H1 (cell line): ENCODE data around the gene ATF7IP2.

ENCODE experiments used
- EZH2 ChIP-seq: fragments of 200-600 bp; sonication (generic); IDR thresholded peaks from 2 replicates; pipeline ENCODE4 v1.7.1; 2012; ENCODE audit warnings: low read depth, mild to moderate bottlenecking, moderate library complexity, low read length, inconsistent platforms; ENCODE audit not compliant: severe bottlenecking
- FOSL1 ChIP-seq: IDR thresholded peaks from 2 replicates; pipeline ENCODE4 v1.6.1; 2011; ENCODE audit warnings: mild to moderate bottlenecking, low read depth, low read length, moderate library complexity; ENCODE audit not compliant: insufficient read depth
- POLR2A ChIP-seq, 2 experiments: IDR thresholded peaks; 1 replicate in 1 of 2; 2 replicates in 1 of 2; pipeline ENCODE4 v1.6.1; 2011; ENCODE audit warnings: low read depth in 2 of 2, low read length in 2 of 2, mild to moderate bottlenecking in 2 of 2; ENCODE audit errors: control extremely low read depth in 1 of 2
- SP4 ChIP-seq: IDR thresholded peaks from 2 replicates; pipeline ENCODE4 v1.6.1; 2012; ENCODE audit warnings: low read length, inconsistent platforms
- TAF1 ChIP-seq: IDR thresholded peaks from 2 replicates; pipeline ENCODE4 v1.6.1; 2011; ENCODE audit warnings: mild to moderate bottlenecking, low read depth, low read length

DNA sequence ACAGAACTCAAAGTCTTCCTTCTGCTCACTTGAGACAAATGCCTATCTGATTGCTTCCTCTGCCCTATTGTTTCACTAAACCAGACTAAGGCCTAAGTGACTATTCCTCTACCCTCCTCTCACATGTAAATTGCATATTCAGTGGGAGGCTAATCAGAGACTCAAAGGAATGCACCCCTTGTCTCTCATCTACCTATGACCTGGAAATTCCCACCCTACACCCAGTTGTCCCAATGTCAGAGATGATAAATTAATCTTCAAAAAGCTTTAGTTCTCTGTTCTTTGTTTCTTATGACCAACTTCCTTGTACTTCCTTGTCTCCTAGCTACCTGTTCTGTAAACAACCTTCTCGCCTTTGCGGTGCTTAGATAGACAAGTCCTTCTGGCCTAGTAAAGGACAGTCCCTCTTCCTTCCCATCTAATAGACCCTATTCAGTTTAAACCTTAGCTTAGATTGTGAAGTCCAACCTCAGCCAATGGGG is 118.6 kb downstream of the ATF7IP2 start:
- TF ChIP-seq POLR2A (IDR thresholded peaks at IDR 0.05; ENCODE audit: control extremely low read depth in 1 of 2, low read depth in 2 of 2, low read length in 2 of 2) (no peak), TAF1 (no peak), FOSL1 (no peak), EZH2 (no peak), SP4 (no peak)
